HEK293 (cell line): ENCODE data around the gene CXCL8.
A peak's percentile ranks its signal among the peaks of the same experiment; 100 is the strongest.

Experiments
- CTCF ChIA-PET: fragments of 350-600 bp; formaldehyde crosslinking; extraction: SDS; loops from one replicate; lab custom pipeline; 2021; ENCODE audit warnings: antibody characterized with exemption; lab: Yijun Ruan, JAX
- POLR2A ChIA-PET: fragments of 300-600 bp; formaldehyde crosslinking; extraction: SDS; loops from one replicate; lab custom pipeline; 2020; ENCODE audit warnings: antibody characterized with exemption, inconsistent platforms; lab: Yijun Ruan, JAX
- H3K27ac ChIP-seq: fragments of 200-500 bp; sonication (Bioruptor generic); 2 replicates; pipeline ENCODE4 v1.5.1; 2014; ENCODE audit warnings: low read depth, low read length, control low read depth, inconsistent platforms; ENCODE audit errors: extremely low read depth
- H3K36me3 ChIP-seq, 2 experiments: fragments of 200-500 bp in 1 of 2; sonication (Bioruptor generic) in 1 of 2; 1 replicate in 1 of 2; 2 replicates in 1 of 2; pipeline ENCODE4 v1.5.1; 2014 to 2017; ENCODE audit warnings: inconsistent platforms in 2 of 2, low read length in 2 of 2; ENCODE audit not compliant: control insufficient read depth in 2 of 2, insufficient read depth in 1 of 2
- H3K4me1 ChIP-seq: fragments of 200-500 bp; sonication (Bioruptor generic); 2 replicates; pipeline ENCODE4 v1.5.1; 2014; ENCODE audit warnings: mild to moderate bottlenecking, low read length, inconsistent platforms; ENCODE audit not compliant: control insufficient read depth, insufficient read depth
- H3K4me3 ChIP-seq: 2 replicates; pipeline ENCODE4 v1.5.1; 2011; ENCODE audit warnings: low read depth, mild to moderate bottlenecking, control low read depth, low read length, moderate library complexity
- H3K9me3 ChIP-seq: fragments of 200-500 bp; sonication (Bioruptor generic); 2 replicates; pipeline ENCODE4 v1.5.1; 2014; ENCODE audit warnings: low read depth, low read length, inconsistent platforms; ENCODE audit not compliant: control insufficient read depth, insufficient read depth
- GFI1B ChIP-seq: fragments of 450-650 bp; formaldehyde crosslinking; IDR thresholded peaks from 2 replicates; pipeline ENCODE4 v1.5.1; 2016; ENCODE audit warnings: missing biosample characterization, missing genetic modification characterization
- GLI2 ChIP-seq: fragments of 450-650 bp; formaldehyde crosslinking; IDR thresholded peaks from 2 replicates; pipeline ENCODE4; 2017; ENCODE audit warnings: missing biosample characterization, missing genetic modification characterization, low read depth, borderline replicate concordance
- HOXD13 ChIP-seq: sonication (generic); formaldehyde crosslinking; IDR thresholded peaks from 2 replicates; pipeline ENCODE4 v1.8.0; 2022; ENCODE audit warnings: missing genetic modification reagents, borderline replicate concordance
- OVOL3 ChIP-seq: fragments of 450-650 bp; formaldehyde crosslinking; IDR thresholded peaks from 2 replicates; pipeline ENCODE4 v1.5.1; 2016; ENCODE audit warnings: missing biosample characterization, missing genetic modification characterization
- REPIN1 ChIP-seq: fragments of 450-650 bp; formaldehyde crosslinking; IDR thresholded peaks from 2 replicates; pipeline ENCODE4 v1.5.1; 2017; ENCODE audit warnings: missing biosample characterization, missing genetic modification characterization, low read depth
- TRIM28 ChIP-seq: IDR thresholded peaks from 2 replicates; pipeline ENCODE4 v1.6.1; 2011; ENCODE audit warnings: low read length, control low read depth, borderline replicate concordance
- ZFP3 ChIP-seq: fragments of 450-650 bp; formaldehyde crosslinking; IDR thresholded peaks from 2 replicates; pipeline ENCODE4 v1.5.1; 2016; ENCODE audit warnings: low read depth, missing biosample characterization, missing genetic modification characterization
- ZFP37 ChIP-seq: fragments of 450-650 bp; formaldehyde crosslinking; IDR thresholded peaks from 2 replicates; pipeline ENCODE4 v1.5.1; 2016; ENCODE audit warnings: missing biosample characterization, missing genetic modification characterization
- ZNF112 ChIP-seq: fragments of 450-650 bp; formaldehyde crosslinking; IDR thresholded peaks from 2 replicates; pipeline ENCODE4 v1.5.0; 2017; ENCODE audit warnings: missing biosample characterization, missing genetic modification characterization
- ZNF157 ChIP-seq: fragments of 450-650 bp; formaldehyde crosslinking; IDR thresholded peaks from 2 replicates; pipeline ENCODE4 v1.5.1; 2016; ENCODE audit warnings: missing biosample characterization, missing genetic modification characterization
- ZNF2 ChIP-seq: fragments of 450-650 bp; formaldehyde crosslinking; IDR thresholded peaks from 2 replicates; pipeline ENCODE4 v1.5.1; 2016; ENCODE audit warnings: missing biosample characterization, missing genetic modification characterization
- ZNF221 ChIP-seq: fragments of 450-650 bp; formaldehyde crosslinking; IDR thresholded peaks from 2 replicates; pipeline ENCODE4 v1.5.1; 2017; ENCODE audit warnings: missing biosample characterization, missing genetic modification characterization, borderline replicate concordance
- ZNF223 ChIP-seq: fragments of 450-650 bp; formaldehyde crosslinking; IDR thresholded peaks from 2 replicates; pipeline ENCODE4 v1.5.1; 2016; ENCODE audit warnings: missing biosample characterization, missing genetic modification characterization
- ZNF24 ChIP-seq: fragments of 450-650 bp; formaldehyde crosslinking; IDR thresholded peaks from 2 replicates; pipeline ENCODE4 v1.5.1; 2016; ENCODE audit warnings: missing biosample characterization, missing genetic modification characterization
- ZNF274 ChIP-seq, 2 experiments: fragments of 200-500 bp in 1 of 2; fragments of 450-650 bp in 1 of 2; sonication (Bioruptor generic) in 1 of 2; formaldehyde crosslinking in 1 of 2; IDR thresholded peaks; 2 replicates each; pipeline versions ENCODE4 v1.5.1 to v1.6.1; 2014 to 2016; ENCODE audit warnings: borderline replicate concordance in 1 of 2, inconsistent platforms in 1 of 2, low read length in 1 of 2, missing biosample characterization in 1 of 2, missing genetic modification characterization in 1 of 2
- ZNF302 ChIP-seq: fragments of 450-650 bp; formaldehyde crosslinking; IDR thresholded peaks from 2 replicates; pipeline ENCODE4 v1.5.1; 2016; ENCODE audit warnings: missing biosample characterization, missing genetic modification characterization, low read depth
- ZNF311 ChIP-seq: fragments of 450-650 bp; formaldehyde crosslinking; IDR thresholded peaks from 2 replicates; pipeline ENCODE4 v1.5.1; 2017; ENCODE audit warnings: missing biosample characterization, missing genetic modification characterization, borderline replicate concordance
- ZNF423 ChIP-seq: fragments of 450-650 bp; formaldehyde crosslinking; IDR thresholded peaks from 2 replicates; pipeline ENCODE4 v1.5.1; 2016; ENCODE audit warnings: missing biosample characterization, missing genetic modification characterization
- ZNF530 ChIP-seq: fragments of 450-650 bp; formaldehyde crosslinking; IDR thresholded peaks from 2 replicates; pipeline ENCODE4 v1.5.1; 2016; ENCODE audit warnings: low read depth, missing biosample characterization, missing genetic modification characterization
- ZNF654 ChIP-seq: fragments of 450-650 bp; formaldehyde crosslinking; IDR thresholded peaks from 2 replicates; pipeline ENCODE4 v1.5.1; 2016; ENCODE audit warnings: low read depth, missing biosample characterization, missing genetic modification characterization
- ZNF660 ChIP-seq: fragments of 450-650 bp; IDR thresholded peaks from 2 replicates; pipeline ENCODE4 v1.5.1; 2018; ENCODE audit warnings: missing biosample characterization, mild to moderate bottlenecking, missing genetic modification characterization
- ZNF776 ChIP-seq: fragments of 450-650 bp; formaldehyde crosslinking; IDR thresholded peaks from 2 replicates; pipeline ENCODE4 v1.5.0; 2017; ENCODE audit warnings: missing biosample characterization, missing genetic modification characterization, borderline replicate concordance
- ZNF830 ChIP-seq: fragments of 450-650 bp; IDR thresholded peaks from 2 replicates; pipeline ENCODE4 v1.5.0; 2018; ENCODE audit warnings: missing biosample characterization, missing genetic modification characterization, low read depth, mild to moderate bottlenecking, moderate library complexity
- ZNF837 ChIP-seq: fragments of 450-650 bp; formaldehyde crosslinking; IDR thresholded peaks from 2 replicates; pipeline ENCODE4 v1.5.1; 2016; ENCODE audit warnings: missing biosample characterization, missing genetic modification characterization
- ZSCAN23 ChIP-seq: fragments of 450-650 bp; formaldehyde crosslinking; IDR thresholded peaks from 2 replicates; pipeline ENCODE4 v1.5.1; 2016; ENCODE audit warnings: missing biosample characterization, missing genetic modification characterization
- ZSCAN30 ChIP-seq: fragments of 450-650 bp; IDR thresholded peaks from 2 replicates; pipeline ENCODE4 v1.5.1; 2018; ENCODE audit warnings: missing biosample characterization, mild to moderate bottlenecking, missing genetic modification characterization, moderate library complexity
- TF ChIP-seq, protein P1 (sequence below): fragments of 450-650 bp; formaldehyde crosslinking; optimal IDR thresholded peaks from 2 replicates; pipeline ENCODE3; 2016; ENCODE audit warnings: missing biosample characterization, mild to moderate bottlenecking, missing genetic modification characterization
- TF ChIP-seq, protein P2 (sequence below): fragments of 450-650 bp; formaldehyde crosslinking; IDR thresholded peaks from 2 replicates; pipeline ENCODE4 v1.5.1; 2016; ENCODE audit warnings: missing biosample characterization, missing genetic modification characterization
- TF ChIP-seq, protein P3 (sequence below): fragments of 450-650 bp; formaldehyde crosslinking; IDR thresholded peaks from 2 replicates; pipeline ENCODE4 v1.5.1; 2017; ENCODE audit warnings: missing biosample characterization, missing genetic modification characterization

CXCL8 gene

DNA sequence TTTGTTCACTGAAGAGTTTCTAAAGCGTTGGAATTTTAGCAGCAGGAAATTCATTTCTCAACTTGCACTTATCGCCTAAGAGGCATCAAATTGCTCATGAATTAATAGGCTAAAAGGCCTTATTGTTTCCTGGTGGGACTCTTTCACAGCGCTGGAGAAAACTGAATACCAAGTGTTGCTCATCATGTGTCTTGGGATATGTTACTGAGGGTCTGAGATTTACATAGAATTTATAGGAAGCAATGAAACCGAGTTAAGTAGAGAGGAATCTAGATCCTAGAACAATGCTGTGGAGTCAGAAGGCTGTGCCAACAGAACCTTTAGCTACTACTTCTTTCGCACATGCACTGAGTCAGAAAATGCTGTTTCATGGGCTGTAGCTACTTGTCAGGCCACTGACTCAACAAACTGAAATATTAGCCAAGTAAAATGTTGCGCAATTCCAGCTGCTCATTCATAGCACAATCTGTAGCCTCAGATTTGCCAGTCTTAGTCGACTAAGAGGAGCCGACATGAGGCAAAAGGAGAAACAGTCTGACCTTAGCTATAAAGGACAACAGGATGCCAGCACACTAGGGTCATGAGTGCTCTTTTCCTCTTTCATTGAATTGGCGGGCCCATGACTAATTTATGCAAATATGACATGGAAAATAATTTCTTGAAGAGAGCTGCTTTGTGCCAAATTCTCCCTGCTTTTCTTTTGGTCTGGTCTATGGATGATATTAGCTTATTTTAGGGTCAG, 35.9 kb upstream of the CXCL8 start:
- H3K36me3 ChIP-seq, result no peaks in the 10 kb centered on the region
- no peaks in the 10 kb centered on the region for H3K9me3 ChIP-seq
- H3K27ac ChIP-seq, result no peak overlapping the region
- CTCF ChIA-PET, result interaction anchor here (0.6 kb wide), 1 partner anchor 334 kb away, joined by 4 read pairs; the partner anchor contains the start of gene CXCL3
- no peak overlapping the region for H3K4me3 ChIP-seq
- no peaks in the 10 kb centered on the region for H3K4me1 ChIP-seq
- TF ChIP-seq ZNF2 (tag by site-specific recombination), result no peak
- peak; percentile 46; the same call in 1 of the 2 replicates for TF ChIP-seq TRIM28
- TF ChIP-seq, all 188 proteins: peak for 1
- POLR2A ChIA-PET, result no interaction called here

DNA sequence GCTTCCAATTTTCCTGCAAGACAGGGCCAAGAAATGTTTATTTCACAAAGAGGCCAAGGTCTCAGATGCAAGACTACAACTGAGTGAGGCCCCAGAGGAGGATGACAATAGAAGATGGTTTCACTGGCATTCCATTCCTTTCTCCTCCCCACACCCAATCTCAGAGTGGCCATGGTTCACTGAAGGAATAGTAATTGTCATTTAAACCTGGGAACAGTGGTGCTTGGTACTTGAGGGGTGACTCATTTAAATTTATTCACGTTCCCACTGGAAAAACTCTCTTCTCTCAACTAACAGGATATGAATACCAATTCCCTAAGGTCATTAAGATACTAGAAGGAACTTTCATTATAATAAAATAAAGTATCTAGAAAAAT, 35.3 kb upstream of the CXCL8 start:
- ChIA-PET CTCF (interaction anchor here (0.6 to 0.7 kb wide), 2 partner anchors 24 to 334 kb away, joined by 3 to 4 read pairs; partner anchors contain the start of gene CXCL3), POLR2A (no interaction called here)
- TF ChIP-seq ZNF24 (tag by site-specific recombination) (no peak), GLI2 (tag by site-specific recombination) (no peak), ZNF223 (no peak), ZNF311 (tag by site-specific recombination) (no peak), ZSCAN30 (no peak), ZNF274 (IDR thresholded peaks at IDR 0.05; ENCODE audit: low read length) (no peak), ZNF274 (tag by site-specific recombination; IDR thresholded peaks at IDR 0.05; ENCODE audit: borderline replicate concordance) (no peak), ZNF776 (tag by site-specific recombination) (no peak), HOXD13 (CRISPR knock-in tag) (no peak), ZNF221 (no peak), ZFP3 (tag by site-specific recombination) (no peak), ZNF112 (tag by site-specific recombination) (no peak), OVOL3 (no peak), ZNF157 (no peak), ZNF830 (tag by site-specific recombination) (no peak), ZNF837 (tag by site-specific recombination) (no peak), ZNF530 (tag by site-specific recombination) (no peak)
- no peaks in the 10 kb centered on the region for H3K9me3 ChIP-seq
- H3K27ac ChIP-seq, result no peak overlapping the region
- no peak overlapping the region for H3K4me3 ChIP-seq
- no peaks in the 10 kb centered on the region for H3K4me1 ChIP-seq
- H3K36me3 ChIP-seq, result no peaks in the 10 kb centered on the region

DNA sequence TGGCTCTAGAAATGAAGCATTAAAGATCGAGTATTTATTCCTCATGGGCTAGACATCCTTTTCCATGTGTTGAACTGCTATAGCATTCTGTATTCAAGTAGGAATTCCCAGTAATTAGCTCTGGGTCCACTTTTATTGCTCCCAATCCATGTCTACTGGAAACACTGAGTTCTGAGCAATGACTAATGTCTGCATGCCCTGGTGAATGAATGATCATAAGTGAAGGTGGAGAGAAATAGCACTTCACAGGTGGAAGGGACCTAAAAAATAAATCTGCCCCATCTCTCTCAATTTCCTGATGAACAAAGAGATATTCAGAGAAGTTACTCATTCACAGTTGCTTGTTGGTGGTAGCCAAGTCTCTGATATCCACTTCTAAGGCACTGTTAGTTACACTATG, 34.6 kb upstream of the CXCL8 start:
- Histone ChIP-seq H3K36me3 (no peaks in the 10 kb centered on the region), H3K27ac (no peak overlapping the region)
- POLR2A ChIA-PET, result no interaction called here
- TF ChIP-seq ZFP37 (tag by site-specific recombination) (no peak), GFI1B (tag by site-specific recombination) (no peak), REPIN1 (tag by site-specific recombination) (no peak), ZNF311 (tag by site-specific recombination) (no peak), ZNF302 (tag by site-specific recombination) (no peak), ZNF530 (tag by site-specific recombination) (no peak), ZNF660 (tag by site-specific recombination) (no peak), OVOL3 (no peak), ZSCAN23 (no peak), ZNF776 (tag by site-specific recombination) (no peak), ZNF423 (tag by site-specific recombination) (no peak), ZNF654 (tag by site-specific recombination) (no peak)
- TF ChIP-seq, protein P1, sequence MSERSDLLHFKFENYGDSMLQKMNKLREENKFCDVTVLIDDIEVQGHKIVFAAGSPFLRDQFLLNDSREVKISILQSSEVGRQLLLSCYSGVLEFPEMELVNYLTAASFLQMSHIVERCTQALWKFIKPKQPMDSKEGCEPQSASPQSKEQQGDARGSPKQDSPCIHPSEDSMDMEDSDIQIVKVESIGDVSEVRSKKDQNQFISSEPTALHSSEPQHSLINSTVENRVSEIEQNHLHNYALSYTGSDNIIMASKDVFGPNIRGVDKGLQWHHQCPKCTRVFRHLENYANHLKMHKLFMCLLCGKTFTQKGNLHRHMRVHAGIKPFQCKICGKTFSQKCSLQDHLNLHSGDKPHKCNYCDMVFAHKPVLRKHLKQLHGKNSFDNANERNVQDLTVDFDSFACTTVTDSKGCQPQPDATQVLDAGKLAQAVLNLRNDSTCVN (tag by site-specific recombination), result no peak
- TF ChIP-seq, protein P2, sequence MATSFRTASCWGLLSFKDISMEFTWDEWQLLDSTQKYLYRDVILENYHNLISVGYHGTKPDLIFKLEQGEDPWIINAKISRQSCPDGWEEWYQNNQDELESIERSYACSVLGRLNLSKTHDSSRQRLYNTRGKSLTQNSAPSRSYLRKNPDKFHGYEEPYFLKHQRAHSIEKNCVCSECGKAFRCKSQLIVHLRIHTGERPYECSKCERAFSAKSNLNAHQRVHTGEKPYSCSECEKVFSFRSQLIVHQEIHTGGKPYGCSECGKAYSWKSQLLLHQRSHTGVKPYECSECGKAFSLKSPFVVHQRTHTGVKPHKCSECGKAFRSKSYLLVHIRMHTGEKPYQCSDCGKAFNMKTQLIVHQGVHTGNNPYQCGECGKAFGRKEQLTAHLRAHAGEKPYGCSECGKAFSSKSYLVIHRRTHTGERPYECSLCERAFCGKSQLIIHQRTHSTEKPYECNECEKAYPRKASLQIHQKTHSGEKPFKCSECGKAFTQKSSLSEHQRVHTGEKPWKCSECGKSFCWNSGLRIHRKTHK (tag by site-specific recombination), result no peak
- TF ChIP-seq, protein P3, sequence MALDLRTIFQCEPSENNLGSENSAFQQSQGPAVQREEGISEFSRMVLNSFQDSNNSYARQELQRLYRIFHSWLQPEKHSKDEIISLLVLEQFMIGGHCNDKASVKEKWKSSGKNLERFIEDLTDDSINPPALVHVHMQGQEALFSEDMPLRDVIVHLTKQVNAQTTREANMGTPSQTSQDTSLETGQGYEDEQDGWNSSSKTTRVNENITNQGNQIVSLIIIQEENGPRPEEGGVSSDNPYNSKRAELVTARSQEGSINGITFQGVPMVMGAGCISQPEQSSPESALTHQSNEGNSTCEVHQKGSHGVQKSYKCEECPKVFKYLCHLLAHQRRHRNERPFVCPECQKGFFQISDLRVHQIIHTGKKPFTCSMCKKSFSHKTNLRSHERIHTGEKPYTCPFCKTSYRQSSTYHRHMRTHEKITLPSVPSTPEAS (tag by site-specific recombination), result no peak

More for the DNA sequence above, 34.6 kb upstream of the CXCL8 start:
- no peaks in the 10 kb centered on the region for H3K4me1 ChIP-seq
- CTCF ChIA-PET, result interaction anchor here (0.7 kb wide), 1 partner anchor 24 kb away, joined by 3 read pairs; no protein-coding TSS in a partner anchor
- H3K9me3 ChIP-seq, result no peaks in the 10 kb centered on the region
- no peak overlapping the region for H3K4me3 ChIP-seq
